Thyroid gland (tissue), 4 donors: Measurements from ENCODE around the gene SLC25A21. TPM values are rescaled to one million over a fixed set of nuclear protein-coding genes. Genes with fewer than 3 reads are reported as not detected.

Experiments
- DNase-seq, 2 donors: peaks; one replicate each; pipeline ENCODE4 v3.0.0-alpha.2; 2019
- H3K27ac ChIP-seq, 3 donors: fragments of 200-600 bp; sonication (generic); 1 replicate in 2 of 3; 2 replicates in 1 of 3; pipeline ENCODE4 v1.5.1; 2016 to 2019; ENCODE audit warnings: mild to moderate bottlenecking in 1 of 3, moderate library complexity in 1 of 3
- H3K27me3 ChIP-seq: fragments of 200-600 bp; sonication (generic); one replicate; pipeline ENCODE4 v1.5.1; 2019
- H3K36me3 ChIP-seq, 2 donors: fragments of 200-600 bp; sonication (generic); one replicate each; pipeline ENCODE4 v1.5.1; 2016 to 2019
- H3K4me1 ChIP-seq, 2 donors: fragments of 200-600 bp; sonication (generic); one replicate each; pipeline ENCODE4 v1.5.1; 2017 to 2019
- H3K4me3 ChIP-seq, 3 donors: fragments of 200-600 bp; sonication (generic); replicated peaks in 1 of 3; 1 replicate in 2 of 3; 2 replicates in 1 of 3; pipeline ENCODE4 v1.5.1; 2016; ENCODE audit warnings: mild to moderate bottlenecking in 1 of 3
- H3K9me3 ChIP-seq: fragments of 200-600 bp; sonication (generic); one replicate; pipeline ENCODE4 v1.5.1; 2017
- POLR2A ChIP-seq, 2 donors: fragments of 450-650 bp; IDR thresholded peaks; one replicate each; pipeline ENCODE4 v1.6.1; 2017; ENCODE audit warnings: antibody characterized with exemption in 2 of 2, mild to moderate bottlenecking in 2 of 2, moderate library complexity in 1 of 2
- WGBS, 2 donors: methylation state at CpG; one replicate each; pipeline ENCODE4 v1.1.5; 2017; 5-methylcytosine and 5-hydroxymethylcytosine counted together
- intact Hi-C: fragments of 100-400 bp; cut with DNase I; formaldehyde crosslinking; loops from one replicate; pipeline ENCODE4 v1.15.1; 2023
- total RNA-seq, 4 donors: library from RNA; depleted of rRNA; stranded (reverse); fragments of >200 nt; gene quantifications; one replicate each; pipeline ENCODE4 v1.2.3, GENCODE V29; 2016
- TF ChIP-seq, protein P1 (sequence below), 6 experiments: fragments of 200-600 bp in 3 of 6; fragments of 450-650 bp in 3 of 6; sonication (generic) in 3 of 6; IDR thresholded peaks; one replicate each; pipeline ENCODE4 v1.5.1; 2016 to 2019; ENCODE audit warnings: antibody characterized with exemption in 6 of 6, mild to moderate bottlenecking in 2 of 6, inconsistent platforms in 1 of 6, moderate library complexity in 1 of 6

The SLC25A21 gene
- total RNA-seq, 4 donors from 2014 or later, result 0.29 to 1.4 (median 0.60) TPM

DNA sequence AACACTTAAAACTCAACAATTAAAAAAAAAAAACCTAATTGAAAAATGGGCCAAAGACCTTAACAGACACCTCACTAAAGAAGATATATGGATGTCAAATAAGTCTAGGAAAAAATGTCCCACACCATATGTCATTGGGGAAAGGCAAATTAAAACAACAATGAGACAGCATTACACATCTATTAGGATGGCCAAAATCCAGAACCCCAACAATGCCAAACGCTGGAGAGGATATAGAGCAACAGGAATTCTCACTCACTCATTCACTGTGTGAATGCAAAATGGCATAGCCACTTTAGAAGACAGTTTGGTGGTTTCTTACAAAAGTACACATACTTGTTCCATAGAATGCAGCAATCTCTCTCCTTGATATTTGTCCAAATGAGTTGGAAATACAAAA is 173.7 kb downstream of the SLC25A21 start:
- 67 to 77% methylated on average over 1 of the region's 1 CpG for WGBS, 2 donors
- intact Hi-C loops, result no loop called here
- no peak overlapping the region for H3K27ac ChIP-seq
- H3K4me1 ChIP-seq, result no peaks in the 10 kb centered on the region
- no peaks in the 10 kb centered on the region for H3K9me3 ChIP-seq
- no peak overlapping the region for H3K4me3 ChIP-seq
- DNase-seq, result no peak
- H3K27me3 ChIP-seq, result no peaks in the 10 kb centered on the region
- no peaks in the 10 kb centered on the region for H3K36me3 ChIP-seq
- TF ChIP-seq POLR2A (IDR thresholded peaks at IDR 0.05), result no peak
- TF ChIP-seq, protein P1, sequence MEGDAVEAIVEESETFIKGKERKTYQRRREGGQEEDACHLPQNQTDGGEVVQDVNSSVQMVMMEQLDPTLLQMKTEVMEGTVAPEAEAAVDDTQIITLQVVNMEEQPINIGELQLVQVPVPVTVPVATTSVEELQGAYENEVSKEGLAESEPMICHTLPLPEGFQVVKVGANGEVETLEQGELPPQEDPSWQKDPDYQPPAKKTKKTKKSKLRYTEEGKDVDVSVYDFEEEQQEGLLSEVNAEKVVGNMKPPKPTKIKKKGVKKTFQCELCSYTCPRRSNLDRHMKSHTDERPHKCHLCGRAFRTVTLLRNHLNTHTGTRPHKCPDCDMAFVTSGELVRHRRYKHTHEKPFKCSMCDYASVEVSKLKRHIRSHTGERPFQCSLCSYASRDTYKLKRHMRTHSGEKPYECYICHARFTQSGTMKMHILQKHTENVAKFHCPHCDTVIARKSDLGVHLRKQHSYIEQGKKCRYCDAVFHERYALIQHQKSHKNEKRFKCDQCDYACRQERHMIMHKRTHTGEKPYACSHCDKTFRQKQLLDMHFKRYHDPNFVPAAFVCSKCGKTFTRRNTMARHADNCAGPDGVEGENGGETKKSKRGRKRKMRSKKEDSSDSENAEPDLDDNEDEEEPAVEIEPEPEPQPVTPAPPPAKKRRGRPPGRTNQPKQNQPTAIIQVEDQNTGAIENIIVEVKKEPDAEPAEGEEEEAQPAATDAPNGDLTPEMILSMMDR (IDR thresholded peaks at IDR 0.05), result no peak

DNA sequence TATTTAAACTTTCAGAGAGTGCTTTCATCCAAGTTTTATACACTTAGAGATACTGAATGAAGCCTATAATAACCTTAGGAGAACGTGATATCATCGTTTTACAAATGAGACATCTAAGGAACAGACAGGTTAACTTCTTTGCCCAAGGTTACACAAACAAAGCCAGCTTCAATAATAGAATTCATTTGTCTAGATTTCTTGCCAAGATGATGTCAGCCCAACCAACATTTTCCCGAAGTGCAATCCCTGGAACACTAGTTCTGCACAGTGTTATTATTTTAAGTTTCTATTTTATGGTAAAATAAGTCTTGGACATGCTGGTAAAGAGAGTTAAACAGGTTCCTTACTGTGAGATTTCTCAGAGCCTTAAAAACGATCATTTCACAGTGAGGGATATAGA is 174.6 kb downstream of the SLC25A21 start:
- no peaks in the 10 kb centered on the region for H3K27me3 ChIP-seq
- DNase-seq, result no peak
- no peak overlapping the region for H3K27ac ChIP-seq
- intact Hi-C loops, result no loop called here
- H3K36me3 ChIP-seq, result no peaks in the 10 kb centered on the region
- WGBS, 2 donors, result 44 to 62% methylated on average over 4 of the region's 4 CpGs
- no peaks in the 10 kb centered on the region for H3K9me3 ChIP-seq
- no peaks in the 10 kb centered on the region for H3K4me1 ChIP-seq
- TF ChIP-seq, protein P1 (IDR thresholded peaks at IDR 0.05), result no peak
- no peak for TF ChIP-seq POLR2A (IDR thresholded peaks at IDR 0.05)
- no peak overlapping the region for H3K4me3 ChIP-seq

DNA sequence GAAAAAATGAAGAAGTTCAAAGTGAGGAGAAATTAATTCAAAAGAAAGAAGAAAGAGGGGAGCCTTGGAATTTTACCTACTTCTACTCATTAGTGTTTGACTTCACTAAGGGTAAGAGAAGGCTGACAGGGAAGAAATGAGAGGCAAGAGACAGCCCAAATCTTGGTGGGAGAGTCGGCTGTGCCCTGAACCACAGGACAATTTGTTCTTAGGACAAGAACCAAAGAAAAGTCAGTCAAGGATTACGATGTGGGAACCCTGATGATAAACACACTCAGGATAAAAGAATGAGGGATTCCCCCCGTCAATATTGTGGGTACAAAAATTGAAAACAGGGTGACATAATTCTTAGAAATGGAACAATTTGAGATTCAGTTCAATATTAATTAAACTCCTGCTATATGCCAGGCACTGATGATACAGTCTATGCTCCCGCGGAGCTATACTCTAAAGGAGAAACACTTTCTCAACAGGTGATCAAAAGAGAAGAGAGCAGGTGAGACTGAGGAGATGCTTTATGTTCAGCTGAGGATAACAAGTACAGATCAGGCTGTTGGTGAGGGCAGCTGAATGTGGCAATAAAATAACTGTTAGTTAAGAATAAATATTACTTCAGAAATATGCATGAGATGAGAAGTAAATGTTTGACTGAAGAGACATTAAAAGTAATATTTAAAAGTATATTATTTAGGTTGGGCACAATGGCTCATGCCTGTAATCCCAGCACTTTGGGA is 175.4 kb downstream of the SLC25A21 start:
- Histone ChIP-seq H3K27ac (no peak overlapping the region), H3K36me3 (no peaks in the 10 kb centered on the region), H3K4me1 (no peaks in the 10 kb centered on the region), H3K4me3 (no peak overlapping the region), H3K9me3 (no peaks in the 10 kb centered on the region), H3K27me3 (no peaks in the 10 kb centered on the region)
- DNase-seq, result no peak
- intact Hi-C loops, result no loop called here
- 90 to 94% methylated on average over 5 of the region's 5 CpGs for WGBS, 2 donors
- TF ChIP-seq, protein P1 (IDR thresholded peaks at IDR 0.05), result no peak
- TF ChIP-seq POLR2A (IDR thresholded peaks at IDR 0.05), result no peak

DNA sequence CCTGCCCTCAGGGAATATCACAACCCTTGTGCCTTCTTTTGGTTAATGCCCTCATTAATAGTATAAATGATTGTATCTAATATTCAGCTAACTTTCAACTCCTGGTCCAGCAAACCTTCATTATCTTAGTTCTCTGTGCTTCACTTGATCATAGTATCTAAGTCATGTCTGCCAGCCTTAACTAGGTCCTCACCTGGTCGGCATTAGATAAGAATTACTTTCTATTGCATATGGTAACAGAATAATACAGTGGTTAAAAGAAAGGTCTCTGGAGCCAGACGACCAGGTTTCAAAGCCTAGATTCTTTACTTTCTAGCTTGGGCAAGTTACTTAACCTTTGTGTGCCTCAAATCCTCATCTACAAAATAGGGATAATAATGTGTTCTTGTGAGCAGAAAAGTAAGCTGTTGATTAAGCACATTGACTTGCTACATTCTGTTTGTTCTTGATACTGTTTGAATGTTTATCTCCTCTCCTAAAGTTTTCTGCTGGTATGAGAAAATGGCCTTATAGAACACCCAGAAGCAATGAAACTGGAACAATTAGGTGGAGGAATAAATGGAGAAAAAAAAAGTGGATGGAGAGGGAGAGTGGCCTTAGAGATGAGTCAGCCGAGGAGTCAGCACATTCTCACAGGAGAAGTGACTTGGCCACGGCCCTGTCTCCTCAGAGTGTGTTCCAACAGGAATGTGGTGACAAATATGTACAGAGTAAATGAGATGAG is 176.1 kb downstream of the SLC25A21 start:
- Histone ChIP-seq H3K4me3 (no peak overlapping the region), H3K4me1 (no peaks in the 10 kb centered on the region), H3K27ac (no peak overlapping the region), H3K36me3 (no peaks in the 10 kb centered on the region), H3K9me3 (no peaks in the 10 kb centered on the region), H3K27me3 (no peaks in the 10 kb centered on the region)
- TF ChIP-seq, protein P1 (IDR thresholded peaks at IDR 0.05), result no peak
- no peak for TF ChIP-seq POLR2A (IDR thresholded peaks at IDR 0.05)
- DNase-seq, result peak in 1 of 2 donors; percentile 13
- 81 to 89% methylated on average over 4 of the region's 4 CpGs for WGBS, 2 donors
- intact Hi-C loops, result no loop called here

DNA sequence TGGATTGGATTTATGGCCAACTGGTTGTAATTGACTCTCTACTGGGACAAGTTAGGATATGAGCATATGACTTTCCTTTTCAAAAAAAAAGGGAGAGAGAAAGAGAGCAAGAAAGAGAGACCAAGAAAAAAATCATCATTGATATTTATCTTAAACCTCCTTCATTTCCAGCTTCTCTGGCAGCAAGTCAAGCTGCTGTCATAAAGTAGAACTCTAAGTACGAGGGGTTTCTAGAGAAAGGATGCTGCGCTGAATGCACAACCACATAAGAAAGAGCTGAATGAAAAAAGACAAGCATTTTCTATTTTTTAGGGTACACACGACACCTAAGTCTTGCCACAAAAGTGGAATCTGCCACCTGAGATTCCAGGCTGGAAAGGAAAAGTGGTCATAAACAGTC is 182.6 kb downstream of the SLC25A21 start:
- Histone ChIP-seq H3K27me3 (no peaks in the 10 kb centered on the region), H3K4me3 (no peak overlapping the region), H3K27ac (no peak overlapping the region), H3K36me3 (no peaks in the 10 kb centered on the region), H3K9me3 (no peaks in the 10 kb centered on the region), H3K4me1 (peaks cover 3 to 14% of the 10 kb centered on the region in 2 donors)
- no peak for TF ChIP-seq POLR2A (IDR thresholded peaks at IDR 0.05)
- TF ChIP-seq, protein P1 (IDR thresholded peaks at IDR 0.05), result no peak
- whole genome bisulfite sequencing, 2 donors, result 65 to 85% methylated on average over 3 of the region's 3 CpGs
- intact Hi-C loops, result no loop called here
- DNase-seq, result no peak
